Activated CD8-positive, alpha-beta memory T cell treated with anti-CD3 and anti-CD28 coated beads, Interleukin-2, amount 50 U/mL, for 24 hours (primary cell): ENCODE measurements around the gene NCR2.

ENCODE experiments used
- DNase-seq: peaks from one replicate; pipeline ENCODE4 v3.0.0-alpha.2; 2020; ENCODE audit errors: extremely low read depth

The NCR2 gene

DNA sequence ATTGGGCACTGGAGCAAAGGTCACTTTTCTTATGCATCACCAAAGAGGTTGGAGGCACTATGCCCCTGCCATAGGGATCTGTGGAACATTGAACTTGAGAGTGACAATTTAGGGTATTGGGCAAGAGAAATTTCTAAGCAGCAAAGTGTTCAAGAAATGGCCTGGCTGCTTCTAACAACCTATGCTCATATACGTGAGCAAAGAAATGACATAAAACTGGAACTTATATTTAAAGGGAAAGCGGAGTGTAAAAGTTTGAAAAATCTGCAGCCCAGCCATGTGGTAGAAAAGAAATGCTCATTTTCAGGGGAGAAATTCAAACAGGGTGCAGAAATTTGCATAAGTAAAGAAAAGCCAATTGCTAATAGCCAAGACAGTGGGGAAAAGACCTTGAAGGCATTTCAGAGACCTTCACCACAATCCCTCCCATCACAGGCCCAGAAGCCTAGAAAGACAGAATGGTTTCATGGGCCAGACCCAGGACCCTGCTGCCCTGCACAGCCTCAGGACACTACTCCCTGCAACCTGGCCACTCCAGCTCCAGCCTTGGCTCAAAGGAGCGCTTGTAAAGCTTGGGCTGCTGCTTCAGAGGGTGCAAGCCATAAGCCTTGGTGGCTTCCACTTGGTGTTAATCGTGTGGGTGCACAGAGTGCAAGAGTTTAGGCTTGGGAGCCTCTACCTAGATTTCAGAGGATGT, 24.4 kb downstream of the NCR2 start:
- DNase-seq, result no peak

DNA sequence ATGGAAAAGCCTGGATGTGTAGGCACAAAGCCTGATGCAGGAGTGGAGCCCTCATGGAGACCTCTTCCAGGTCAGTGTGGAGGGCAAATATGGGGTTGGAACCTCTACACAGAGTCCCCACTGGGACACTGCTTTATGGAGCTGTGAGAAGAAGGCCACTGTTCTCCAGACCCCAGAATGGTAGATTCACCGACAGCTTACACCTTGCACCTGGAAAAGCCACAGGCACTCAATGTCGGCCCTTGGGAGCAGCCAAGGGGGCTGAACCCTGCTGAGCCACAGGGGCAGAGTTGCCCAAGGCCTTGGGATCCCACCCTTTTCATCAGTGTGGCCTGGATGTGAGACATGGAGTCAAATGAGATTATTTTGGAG, 24.9 kb downstream of the NCR2 start:
- DNase-seq, result no peak

DNA sequence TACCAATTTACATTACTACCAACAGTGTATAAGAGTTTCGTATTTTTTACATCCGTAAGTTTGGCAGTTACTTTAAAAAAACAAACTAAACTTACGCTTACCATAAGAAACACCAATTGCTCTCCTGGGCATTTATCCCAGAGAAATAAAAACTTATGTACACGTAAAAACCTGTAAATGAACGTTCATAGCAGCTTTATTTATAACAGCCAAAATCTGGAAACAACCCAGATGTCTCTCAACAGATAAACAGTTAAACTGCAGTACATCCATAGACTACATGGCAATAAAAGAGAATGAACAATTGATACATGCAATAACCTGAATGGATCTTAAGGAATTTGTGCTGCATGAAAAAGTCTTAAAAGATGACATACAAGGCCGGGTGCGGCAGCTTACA, 30.7 kb downstream of the NCR2 start:
- no peak for DNase-seq

DNA sequence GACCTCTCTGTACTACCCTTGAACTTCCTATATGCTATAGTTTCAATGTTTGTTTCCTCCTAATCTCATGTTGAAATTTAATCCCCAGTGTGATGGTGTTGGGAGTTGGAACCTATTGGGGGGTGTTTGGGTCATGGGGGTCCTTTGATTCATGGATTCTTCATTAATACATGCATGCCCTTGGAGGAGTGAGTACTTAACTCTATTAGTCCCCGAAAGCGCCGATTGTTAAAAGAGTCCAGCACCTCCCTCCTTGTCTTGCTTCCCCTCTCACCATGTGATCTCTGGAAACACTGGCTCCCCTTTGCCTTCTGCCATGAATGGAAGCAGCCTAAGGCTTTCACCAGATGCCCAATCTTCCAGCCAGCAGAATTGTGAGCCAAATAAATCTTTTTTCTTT, 31.7 kb downstream of the NCR2 start:
- no peak for DNase-seq

DNA sequence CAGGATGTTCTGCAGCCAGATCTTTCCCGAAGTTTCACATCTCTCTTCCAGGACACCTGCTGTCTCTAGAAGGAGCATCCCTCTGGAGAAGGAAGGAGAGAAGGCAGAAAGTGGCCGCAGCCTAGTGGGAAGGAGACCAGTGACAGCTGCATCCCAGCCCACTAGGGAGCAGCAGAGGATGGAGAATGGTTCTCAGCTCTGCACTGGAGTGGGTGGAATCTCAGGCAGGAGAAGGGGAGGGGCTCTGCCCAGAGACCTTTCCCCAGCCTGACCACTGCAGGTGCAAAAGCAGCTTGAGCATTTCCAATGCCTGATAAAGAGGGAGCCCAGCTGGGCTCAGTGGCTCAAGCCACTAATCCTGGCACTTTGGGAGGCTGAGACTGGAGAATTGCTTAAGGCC, 32.3 kb downstream of the NCR2 start:
- no peak for DNase-seq

DNA sequence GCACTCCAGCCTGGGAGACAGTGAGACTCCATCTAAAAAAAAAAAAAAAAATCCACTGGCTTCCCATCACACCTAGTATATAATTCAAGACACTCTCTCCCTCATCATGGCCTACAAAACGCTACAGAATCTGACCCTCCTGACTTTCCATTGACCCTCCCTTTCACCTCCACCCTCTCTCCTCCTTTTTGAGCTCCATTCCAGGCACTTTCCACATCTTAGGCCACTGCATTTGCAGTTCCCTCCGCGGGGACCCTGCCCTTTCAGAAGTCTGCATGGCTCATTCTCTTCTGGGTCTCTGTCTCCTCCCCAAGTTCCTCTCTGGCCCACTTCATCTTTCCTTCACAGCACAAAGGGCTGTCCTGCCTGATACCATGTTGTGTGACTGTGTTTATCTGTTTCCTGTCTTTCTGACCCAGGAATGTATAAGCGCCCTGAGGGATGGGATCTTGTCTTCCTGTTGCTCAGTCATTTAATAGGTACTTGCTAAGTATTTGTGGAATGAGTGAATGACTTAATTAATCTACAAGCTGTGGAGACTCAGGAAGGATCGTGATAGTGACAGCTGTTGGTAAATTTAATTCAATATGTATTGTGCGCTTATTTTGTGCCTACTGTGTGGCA, 35.2 kb downstream of the NCR2 start:
- DNase-seq, result no peak

DNA sequence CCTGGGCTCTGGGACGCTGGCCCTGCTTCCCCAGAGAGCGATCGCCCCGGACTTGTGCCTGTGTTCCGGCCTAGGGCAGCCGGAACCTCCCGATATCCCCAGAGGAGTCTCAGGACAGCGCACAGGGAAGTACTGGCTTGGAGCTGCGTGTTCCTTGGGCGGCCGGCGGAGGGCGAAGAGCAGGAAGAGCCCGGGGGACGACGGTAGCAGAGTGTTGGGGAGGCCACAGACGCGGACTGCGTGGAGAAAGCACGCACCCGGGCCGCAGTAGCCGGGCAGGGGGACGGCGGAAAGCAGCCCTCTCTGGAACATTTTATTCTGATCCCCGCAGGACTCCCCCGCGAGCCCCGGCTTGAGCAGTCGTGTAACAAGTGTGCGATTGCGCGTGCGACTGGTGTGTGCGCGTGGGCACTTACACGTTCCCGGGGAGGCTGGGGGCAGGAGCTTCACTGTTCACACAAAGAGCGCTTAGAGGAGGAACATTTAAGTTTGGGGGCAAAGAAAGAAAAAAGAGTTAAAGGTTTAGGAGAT, 36.1 kb downstream of the NCR2 start:
- DNase-seq, result no peak

DNA sequence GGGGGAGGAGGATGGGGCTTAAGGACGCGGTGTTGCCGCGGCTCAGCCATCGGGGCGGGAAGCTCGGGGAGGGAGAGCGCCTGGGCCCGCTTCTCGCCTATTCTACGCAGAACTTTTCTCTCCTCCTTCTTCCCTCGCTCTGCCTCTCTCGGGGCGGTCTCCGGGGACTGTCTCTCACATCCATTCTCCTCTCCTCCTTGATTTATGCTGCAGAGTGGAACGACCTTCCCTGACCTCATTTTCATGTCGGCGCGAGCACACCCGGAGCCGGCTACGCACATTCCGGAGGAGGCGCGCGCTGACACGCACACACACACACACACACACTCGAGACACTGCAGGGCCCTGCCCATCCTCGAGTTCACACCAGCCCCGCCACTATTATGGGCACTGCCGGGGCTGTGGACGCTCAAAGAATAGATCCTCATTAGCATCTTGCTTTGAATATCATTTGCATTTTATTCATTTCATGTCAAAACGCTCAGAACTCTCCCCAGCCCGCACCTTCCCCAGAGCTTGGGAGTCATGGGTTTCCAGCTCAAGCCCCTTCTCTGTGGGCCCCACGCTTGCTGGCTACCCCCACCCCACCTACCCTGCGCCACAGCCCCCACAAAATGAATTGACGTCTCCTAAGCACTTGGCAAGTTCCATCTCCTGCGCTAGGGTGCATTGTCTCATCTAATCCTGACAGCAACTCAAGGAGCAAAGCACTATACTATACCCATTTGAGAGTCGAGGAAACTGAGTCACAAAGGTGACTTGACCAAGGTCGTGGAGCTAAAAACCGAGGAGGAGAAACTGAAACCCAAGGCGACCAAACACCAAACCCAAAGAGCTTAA, 36.8 kb downstream of the NCR2 start:
- DNase-seq, result no peak

DNA sequence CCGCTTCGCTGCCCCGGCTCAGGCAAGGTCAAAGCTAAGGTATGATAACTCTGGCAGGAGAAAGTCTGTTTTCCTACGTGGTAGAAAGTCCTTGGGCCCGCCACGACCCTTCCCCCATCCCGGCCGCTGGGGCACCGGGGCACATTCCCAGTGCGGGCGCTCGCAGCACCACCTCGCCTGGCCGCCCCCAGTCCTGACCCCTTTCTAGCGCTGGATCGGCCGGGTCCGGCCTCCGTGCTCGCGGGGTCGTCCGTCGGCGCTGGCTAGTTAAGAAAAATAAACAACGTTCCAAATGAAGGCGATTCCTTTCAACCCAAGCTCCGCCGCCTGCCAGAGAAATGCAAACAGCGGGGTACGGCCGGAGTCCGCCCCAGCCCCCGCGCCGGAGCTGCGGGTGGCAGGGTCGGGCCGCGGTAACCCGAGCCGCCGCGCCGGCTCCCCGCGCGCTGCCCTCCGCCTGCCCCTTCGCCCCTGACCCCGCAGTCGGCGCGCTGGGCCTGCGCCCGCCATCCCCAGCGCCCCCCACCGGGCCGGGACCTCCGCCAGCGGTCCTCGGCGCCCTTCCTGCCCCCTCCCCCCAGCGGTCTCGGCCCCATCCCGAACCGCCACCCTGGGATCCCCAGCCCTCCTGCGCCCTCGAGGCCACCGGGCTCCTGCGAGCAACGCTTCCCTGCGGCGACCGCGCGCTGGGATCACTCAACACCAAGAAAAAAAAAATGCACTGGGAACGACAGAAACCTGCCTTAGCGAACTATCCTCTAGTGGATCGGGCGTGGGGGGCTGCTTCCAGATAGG, 37.6 kb downstream of the NCR2 start:
- no peak for DNase-seq

DNA sequence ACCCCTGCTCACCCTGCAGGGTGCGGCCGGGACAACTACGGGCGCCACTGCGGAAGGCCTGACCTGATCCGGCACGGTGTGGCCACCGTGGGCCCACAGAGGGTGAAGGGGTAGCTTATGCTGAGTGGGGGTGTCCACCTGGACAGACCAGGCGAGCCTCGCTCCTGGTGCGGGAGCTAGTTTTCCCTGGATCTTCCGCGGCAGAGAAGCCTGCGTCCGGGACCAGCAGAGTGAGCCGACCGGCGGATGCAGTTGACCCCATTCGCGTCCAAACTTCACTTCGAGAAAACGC, 38.2 kb downstream of the NCR2 start:
- DNase-seq, result no peak

DNA sequence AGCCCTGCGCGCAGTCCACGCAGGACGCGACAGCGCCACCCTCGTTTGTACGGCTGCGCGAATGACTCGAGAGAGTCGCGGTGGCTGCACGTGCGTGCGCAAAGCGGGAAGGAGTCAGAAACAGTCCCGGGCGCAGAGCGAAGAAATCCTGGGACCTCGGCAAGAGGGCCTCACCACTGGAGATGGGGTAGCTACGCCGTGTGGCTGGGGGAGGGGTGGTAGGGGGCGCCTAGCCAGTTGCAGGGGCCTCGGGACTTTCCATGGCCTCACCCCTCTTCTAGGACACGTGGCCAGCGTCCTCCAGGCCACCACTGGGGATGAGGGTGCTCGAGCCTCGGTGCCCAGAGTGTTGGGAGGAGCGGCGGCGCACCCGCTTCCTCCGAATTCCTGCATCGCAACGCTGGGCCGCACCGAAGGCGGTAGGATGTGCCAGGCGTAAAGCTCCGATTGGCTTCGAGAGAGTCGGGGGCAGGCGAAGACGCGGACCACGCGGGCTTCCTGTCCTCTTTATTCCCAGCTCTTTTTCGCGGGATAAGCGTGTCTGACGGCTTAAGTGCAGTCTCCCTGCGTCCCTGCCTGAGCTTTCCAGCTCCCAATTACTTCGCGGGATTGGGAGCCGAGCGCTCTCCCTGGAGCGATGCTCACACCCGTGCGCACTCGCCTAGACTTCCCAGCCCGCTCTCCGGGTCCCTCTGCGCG, 38.7 kb downstream of the NCR2 start:
- DNase-seq, result no peak

DNA sequence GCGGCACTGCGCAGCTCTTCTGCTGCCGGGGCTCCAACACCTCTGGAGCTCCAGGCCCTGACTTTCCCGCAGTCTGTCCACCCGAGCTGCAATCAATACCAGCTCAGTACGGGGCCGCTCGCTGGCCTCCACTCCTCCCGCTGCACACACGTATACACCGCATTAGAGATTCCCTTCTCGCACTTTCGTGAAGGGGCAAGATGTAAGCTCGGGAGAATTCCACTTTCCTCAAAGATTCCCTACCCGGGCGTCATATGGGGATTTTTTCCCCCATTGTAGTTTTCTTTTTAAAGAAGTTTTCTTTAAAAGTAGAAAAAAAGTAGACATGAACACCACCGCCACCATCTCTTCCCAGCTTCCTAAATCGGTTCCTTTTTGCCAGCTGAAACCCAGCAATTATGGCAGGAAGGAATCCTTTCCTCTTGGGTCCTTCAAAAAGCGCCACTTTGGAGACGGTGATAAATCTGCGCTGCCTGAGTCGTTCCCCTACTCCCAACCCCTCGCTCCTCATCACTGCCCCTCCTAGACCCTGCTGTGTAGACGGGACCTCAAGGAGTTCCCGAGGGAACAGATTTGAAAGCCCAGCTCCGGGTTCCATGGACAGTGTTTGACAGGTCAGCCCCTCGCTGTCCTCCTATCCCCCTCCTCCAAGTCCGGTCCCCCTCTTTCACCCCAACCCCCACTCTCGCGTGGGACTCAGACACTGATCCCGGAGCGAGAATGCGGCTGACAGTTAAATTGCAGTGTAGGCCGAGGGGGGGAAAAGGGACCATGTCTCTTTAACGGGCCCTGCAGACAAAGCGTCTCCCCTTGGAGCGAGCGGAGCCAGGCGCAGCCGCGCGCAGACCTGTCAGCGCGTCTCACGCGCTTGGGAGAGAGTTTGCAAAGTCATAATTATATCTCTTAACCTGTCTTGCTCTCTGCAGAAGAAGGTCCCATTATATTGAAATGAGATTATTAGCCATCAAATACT, 39.5 kb downstream of the NCR2 start:
- DNase-seq, result no peak

DNA sequence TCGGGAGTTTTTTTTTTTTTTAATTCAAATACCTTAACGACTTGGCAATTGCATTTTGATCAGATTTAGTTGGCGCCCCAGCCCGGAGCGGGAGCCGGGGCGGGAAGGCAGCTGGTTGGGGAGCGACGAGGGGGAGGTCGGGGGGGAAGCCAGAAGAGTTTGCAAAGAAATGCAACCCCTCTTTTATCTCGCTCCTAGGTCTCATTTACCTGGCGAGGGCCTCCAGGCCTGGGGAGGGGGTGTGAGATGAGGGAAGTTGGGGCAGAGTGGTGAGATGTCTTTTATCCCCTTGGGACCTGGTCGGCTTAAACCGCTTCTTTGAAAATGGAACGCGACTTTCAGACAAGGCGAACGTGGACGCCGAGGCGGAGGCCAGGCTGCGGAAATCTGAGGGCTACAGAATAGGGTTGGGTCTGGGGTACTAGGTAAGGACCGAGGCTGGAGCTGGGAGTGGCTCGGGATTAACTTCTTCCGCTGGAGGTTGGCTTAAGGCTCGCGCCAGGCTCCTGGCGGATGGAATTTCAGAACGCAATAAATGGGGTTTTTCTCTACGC, 40.3 kb downstream of the NCR2 start:
- DNase-seq, result no peak

DNA sequence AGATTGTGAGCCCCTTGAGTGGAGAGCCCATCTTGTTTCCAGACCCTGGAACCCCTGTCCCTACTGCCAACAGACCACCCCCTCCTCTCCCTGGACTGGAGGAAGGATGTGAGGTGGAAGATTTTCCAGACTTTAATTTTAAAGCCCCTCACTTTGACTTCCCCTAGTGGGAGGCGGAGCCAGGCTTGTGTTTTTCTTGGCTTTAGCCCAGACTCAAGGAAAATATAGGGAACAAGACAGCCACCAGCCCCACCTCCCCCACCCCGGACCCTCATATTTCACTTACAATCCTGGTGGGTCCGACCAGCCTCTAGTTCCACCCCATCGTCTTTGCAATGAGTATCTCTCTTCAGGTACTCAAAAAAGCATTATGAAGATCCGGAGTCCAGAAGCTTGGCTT, 40.8 kb downstream of the NCR2 start:
- DNase-seq, result no peak

DNA sequence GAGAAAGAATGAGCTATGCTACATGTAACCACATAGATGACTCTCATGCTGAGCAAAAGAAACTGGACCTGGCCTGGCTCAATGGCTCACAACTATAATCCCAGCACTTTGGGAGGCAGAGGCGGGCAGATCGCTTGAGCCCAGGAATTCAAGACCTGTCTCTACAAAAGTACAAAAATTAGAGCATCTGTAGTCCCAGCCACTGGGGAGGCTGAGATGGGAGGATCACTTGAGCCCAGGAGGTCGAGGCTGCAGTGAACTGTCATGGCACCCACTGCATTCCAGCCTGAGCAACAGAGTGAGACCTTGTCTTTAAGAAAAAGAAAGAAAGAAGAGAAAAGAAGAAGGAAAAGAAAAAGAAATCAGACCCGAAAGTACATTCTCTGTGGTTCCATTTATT, 41.7 kb downstream of the NCR2 start:
- DNase-seq, result no peak

DNA sequence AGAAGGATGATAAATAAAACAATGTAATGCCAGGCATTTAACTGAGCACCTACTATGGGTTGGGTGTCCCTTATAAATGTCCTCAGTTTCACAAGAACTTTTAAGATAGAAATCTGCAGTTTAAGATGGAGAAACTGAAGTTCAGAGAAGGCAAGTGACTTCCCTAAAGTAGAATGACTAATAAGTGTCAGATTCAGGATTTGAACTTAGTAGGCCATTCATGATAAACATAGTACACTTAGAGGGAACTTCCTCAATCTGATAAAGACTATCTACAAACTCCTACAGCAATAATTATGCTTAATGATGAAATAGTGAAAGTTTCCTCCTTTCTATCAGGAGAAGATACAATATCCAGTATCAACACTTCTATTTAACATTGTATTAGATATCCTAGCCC, 43.9 kb downstream of the NCR2 start:
- no peak for DNase-seq

DNA sequence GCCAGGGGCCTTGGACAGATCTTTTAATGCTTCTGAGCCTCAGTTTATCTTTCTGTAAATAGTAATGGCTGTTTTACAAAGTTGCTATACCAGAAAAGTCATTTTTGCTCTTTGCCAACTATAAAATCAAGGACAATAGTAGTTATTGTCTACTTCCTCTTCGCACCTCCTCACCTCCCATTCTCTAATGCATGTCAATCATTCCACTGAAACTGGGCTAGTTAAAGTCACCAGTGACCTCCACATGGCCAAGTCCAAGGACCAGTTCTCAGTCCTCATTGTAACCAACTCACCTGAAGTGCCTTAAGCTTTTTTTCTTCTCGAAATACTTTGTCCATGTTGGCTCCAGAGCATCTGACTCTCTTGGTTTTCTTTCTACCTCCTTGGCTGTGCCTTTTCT, 51.2 kb downstream of the NCR2 start:
- DNase-seq, result no peak

DNA sequence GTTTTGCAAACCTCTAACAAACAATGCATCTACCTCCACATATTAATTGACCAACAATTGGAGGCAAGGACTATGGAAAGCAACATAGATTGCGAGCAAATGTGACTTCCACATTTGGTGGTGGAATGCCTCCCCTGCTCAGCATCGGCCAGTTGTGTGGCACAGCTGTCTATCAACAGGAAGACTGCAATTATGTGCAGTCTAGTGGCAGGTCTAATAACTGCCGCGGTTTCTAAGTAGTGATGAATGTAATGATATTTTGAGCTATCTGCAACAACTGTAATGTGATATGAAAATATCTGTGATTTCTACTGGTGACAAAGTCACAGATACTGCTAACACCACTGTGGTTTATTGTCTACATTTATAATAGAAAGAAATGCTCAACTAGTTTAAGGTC, 56.8 kb downstream of the NCR2 start:
- no peak for DNase-seq

DNA sequence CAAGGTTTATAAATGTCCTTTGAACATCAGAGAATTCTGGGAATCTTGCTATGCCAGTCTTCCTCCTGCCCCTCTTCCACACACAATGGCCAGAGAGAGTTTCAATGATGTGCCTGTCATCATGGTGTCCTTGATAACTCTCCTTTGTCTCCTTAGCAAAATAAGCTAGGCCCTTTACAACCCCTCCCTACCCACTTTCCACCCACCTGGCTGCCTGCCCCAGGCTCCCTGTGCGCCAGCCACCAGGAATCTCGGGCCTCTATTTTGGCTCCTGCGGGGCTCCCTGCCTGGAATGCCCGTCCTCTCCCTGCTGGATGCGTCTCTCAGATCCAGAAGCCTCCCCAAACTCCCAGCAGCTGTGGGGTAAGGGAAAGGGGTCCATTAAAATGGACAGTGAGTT, 60.9 kb downstream of the NCR2 start:
- DNase-seq, result no peak

DNA sequence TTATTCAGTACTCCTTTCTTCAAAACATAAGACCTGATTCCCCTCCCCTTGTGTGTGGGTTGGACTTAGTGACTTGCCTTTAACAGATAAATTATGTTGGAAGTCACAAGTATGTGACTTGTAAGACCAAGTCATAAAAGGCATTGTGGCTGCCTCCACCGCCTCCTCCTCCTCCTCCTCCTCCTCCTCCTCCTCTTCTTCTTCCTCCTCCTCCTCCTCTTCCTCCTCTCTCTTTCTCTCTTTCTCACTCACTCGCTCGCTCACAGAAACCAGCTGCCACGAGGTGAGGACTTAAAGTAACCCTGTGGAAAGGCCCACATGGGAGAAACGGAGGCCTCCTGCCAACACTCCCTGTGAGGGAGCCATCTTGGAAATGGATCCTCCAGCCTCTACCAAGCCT, 64.0 kb downstream of the NCR2 start:
- DNase-seq, result no peak
